ENCODE data around the gene HMGB3. TPM values are rescaled to one million over a fixed set of nuclear protein-coding genes. Genes with fewer than 3 reads are reported as not detected.

The HMGB3 gene
- polyA plus RNA-seq, 3 donors, result 3.0 to 6.4 (median 4.9) TPM

GRCh38 chrX:151031391-151031975 lies 48.3 kb downstream of the HMGB3 start:
- Histone ChIP-seq H3K4me3 (replicated peaks in 1 of 3; ENCODE audit: low read depth in 2 of 3, low read length in 3 of 3) (no peak overlapping the region), H3K79me2 (ENCODE audit: insufficient read depth, low read length) (no peaks in the 10 kb centered on the region), H3K36me3 (replicated peaks in 1 of 2; ENCODE audit: control insufficient read depth in 1 of 2, insufficient read depth in 2 of 2, low read length in 2 of 2) (no peaks in the 10 kb centered on the region), H3K4me1 (ENCODE audit: control insufficient read depth in 1 of 2, insufficient read depth in 2 of 2, low read length in 2 of 2) (peaks cover 0 to 5% of the 10 kb centered on the region in 2 donors), H3K9ac (ENCODE audit: insufficient read depth, low read length, poor library complexity, severe bottlenecking) (no peak overlapping the region), H2AFZ (ENCODE audit: insufficient read depth, low read depth, low read length, poor library complexity, severe bottlenecking) (no peak overlapping the region), H3K4me2 (replicated peaks; ENCODE audit: extremely low read depth, low read length, poor library complexity, severe bottlenecking) (no peak overlapping the region), H3K9me3 (replicated peaks in 1 of 2; ENCODE audit: control insufficient read depth in 1 of 2, insufficient read depth in 1 of 2, low read length in 2 of 2) (no peaks in the 10 kb centered on the region), H3K27ac (ENCODE audit: low read depth in 1 of 2, low read length in 2 of 2) (no peak overlapping the region), H4K20me1 (ENCODE audit: insufficient read depth, low read length) (no peaks in the 10 kb centered on the region), H3K27me3 (ENCODE audit: control insufficient read depth in 2 of 2, insufficient read depth in 2 of 2, low read length in 2 of 2) (no peaks in the 10 kb centered on the region)
- Mint-ChIP-seq H3K27ac (peak overlapping the region in 6 of 7 donors; percentile 50 to 84 (median 69)), H3K27me3 (ENCODE audit: low read depth in 3 of 3) (peaks cover 0 to 2% (median 0%) of the 10 kb centered on the region in 3 donors), H3K9me3 (peaks cover 0 to 6% (median 3%) of the 10 kb centered on the region in 7 donors), H3K4me3 (no peak overlapping the region), H3K36me3 (no peaks in the 10 kb centered on the region), H3K4me1 (peaks cover 15% of the 10 kb centered on the region)
- peak in 2 of 3 donors; percentile 5 to 13 for DNase-seq
- 90% methylated on average over 7 of the region's 7 CpGs for WGBS (ENCODE audit: insufficient coverage)
- intact Hi-C loops (cut with micrococcal nuclease), result loop anchor here in 1 of 2 donors (5.0 kb wide), 1 partner anchor 51 kb away; no protein-coding TSS in a partner anchor
- no peak for TF ChIP-seq CTCF (IDR thresholded peaks at IDR 0.05)

- peaks cover 4% of the 10 kb centered on the region for H3K4me1 Mint-ChIP-seq
- H3K9me3 ChIP-seq (replicated peaks in 1 of 2; ENCODE audit: control insufficient read depth in 1 of 2, insufficient read depth in 1 of 2, low read length in 2 of 2), result no peaks in the 10 kb centered on the region
- H3K27me3 ChIP-seq (ENCODE audit: control insufficient read depth in 2 of 2, insufficient read depth in 2 of 2, low read length in 2 of 2), result no peaks in the 10 kb centered on the region
- no peaks in the 10 kb centered on the region for H3K36me3 ChIP-seq (replicated peaks in 1 of 2; ENCODE audit: control insufficient read depth in 1 of 2, insufficient read depth in 2 of 2, low read length in 2 of 2)
- H4K20me1 ChIP-seq (ENCODE audit: insufficient read depth, low read length), result no peaks in the 10 kb centered on the region
- H3K27me3 Mint-ChIP-seq (ENCODE audit: low read depth in 3 of 3), result peaks cover 0 to 4% (median 2%) of the 10 kb centered on the region in 3 donors
- DNase-seq, result no peak
- H3K9ac ChIP-seq (ENCODE audit: insufficient read depth, low read length, poor library complexity, severe bottlenecking), result no peak overlapping the region
- H2AFZ ChIP-seq (ENCODE audit: insufficient read depth, low read depth, low read length, poor library complexity, severe bottlenecking), result no peak overlapping the region
- H3K9me3 Mint-ChIP-seq, result peaks cover 0 to 11% (median 7%) of the 10 kb centered on the region in 7 donors
- no peak overlapping the region for H3K4me2 ChIP-seq (replicated peaks; ENCODE audit: extremely low read depth, low read length, poor library complexity, severe bottlenecking)
- no peak for TF ChIP-seq CTCF (IDR thresholded peaks at IDR 0.05)
- H3K79me2 ChIP-seq (ENCODE audit: insufficient read depth, low read length), result no peaks in the 10 kb centered on the region
- no peaks in the 10 kb centered on the region for H3K4me1 ChIP-seq (ENCODE audit: control insufficient read depth in 1 of 2, insufficient read depth in 2 of 2, low read length in 2 of 2)
- intact Hi-C loops (cut with micrococcal nuclease), result no loop called here
- WGBS (ENCODE audit: insufficient coverage), result no CpG with 5 or more reads among the region's 2 CpGs
- H3K27ac ChIP-seq (ENCODE audit: low read depth in 1 of 2, low read length in 2 of 2), result no peak overlapping the region
- no peaks in the 10 kb centered on the region for H3K36me3 Mint-ChIP-seq
- H3K27ac Mint-ChIP-seq, result no peak overlapping the region
- no peak overlapping the region for H3K4me3 ChIP-seq (replicated peaks in 1 of 3; ENCODE audit: low read depth in 2 of 3, low read length in 3 of 3)
- no peak overlapping the region for H3K4me3 Mint-ChIP-seq
These were observed 56.2 kb downstream of the HMGB3 start for GRCh38 chrX:151039351-151039750.

Small RNAs within 50 kb of the gene (small RNA-seq; reads per million reads assigned to genes)
- gene RNA5SP525 (ENCODE audit: insufficient read length, low read depth) (not detected), gene RNU6-383P (ENCODE audit: insufficient read length, low read depth) (not detected), gene RPL12P50 (ENCODE audit: insufficient read length, low read depth) (not detected)

Other genes with a start within 250 kb of the HMGB3 start
- gene CD99L2, start 84.7 kb upstream of the HMGB3 start, polyA plus RNA-seq, result 10 to 100 TPM; 13.1 to 18.4 (median 16.7) TPM
- gene GPR50, start 193.2 kb downstream of the HMGB3 start, polyA plus RNA-seq, result not detected

Measured in CD14-positive monocyte (primary cell).